DOHH2 (cell line): ENCODE measurements around the gene GNPTAB.

Experiments used
- EZH2phosphoT487 ChIP-seq: fragments of 200-600 bp; sonication (generic); IDR thresholded peaks from 2 replicates; pipeline ENCODE4 v1.6.1; 2017; ENCODE audit warnings: borderline replicate concordance, mild to moderate bottlenecking, antibody characterized with exemption, low read length, moderate library complexity, mixed read lengths
- TF ChIP-seq, protein P1 (sequence below): fragments of 200-600 bp; sonication (generic); IDR thresholded peaks from one replicate; pipeline ENCODE4 v1.5.1; 2014; ENCODE audit warnings: antibody characterized with exemption, mild to moderate bottlenecking, low read depth, low read length; ENCODE audit not compliant: poor library complexity, severe bottlenecking

DNA sequence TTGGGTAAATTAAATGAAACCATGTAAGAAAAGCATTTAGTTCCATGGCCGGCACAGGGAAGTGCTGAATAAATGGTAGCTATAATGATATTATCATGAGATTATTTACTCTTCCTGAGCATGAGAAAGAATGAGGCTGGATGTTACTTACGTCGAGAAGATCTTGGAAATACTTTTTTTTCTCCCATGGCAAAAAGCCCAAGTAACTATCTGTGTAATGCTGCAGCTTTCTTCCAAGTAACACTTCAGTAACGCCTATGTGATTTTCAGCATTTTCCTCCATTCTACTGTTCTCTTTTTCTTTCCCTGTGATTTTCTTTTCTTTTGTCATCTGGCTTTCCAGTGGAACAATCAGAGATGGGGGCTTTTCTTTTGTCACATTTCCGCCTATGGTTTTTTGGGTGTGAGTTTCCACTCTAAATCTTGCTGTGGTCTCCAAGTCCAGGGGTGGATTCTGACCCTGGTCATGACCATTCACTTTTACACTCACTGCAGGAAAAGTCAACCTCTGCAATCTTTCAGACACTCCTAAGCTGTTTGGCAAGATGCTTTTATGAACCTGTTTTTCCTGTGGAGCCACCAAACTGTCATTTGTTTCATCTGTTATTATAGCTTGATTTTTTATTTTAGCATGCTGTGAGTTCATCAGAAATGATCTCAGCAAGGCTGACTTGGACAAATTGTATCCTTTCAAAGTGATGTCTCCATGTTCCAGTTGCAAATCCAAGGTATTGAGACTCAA is 66.5 kb downstream of the GNPTAB start:
- TF ChIP-seq, protein P1, sequence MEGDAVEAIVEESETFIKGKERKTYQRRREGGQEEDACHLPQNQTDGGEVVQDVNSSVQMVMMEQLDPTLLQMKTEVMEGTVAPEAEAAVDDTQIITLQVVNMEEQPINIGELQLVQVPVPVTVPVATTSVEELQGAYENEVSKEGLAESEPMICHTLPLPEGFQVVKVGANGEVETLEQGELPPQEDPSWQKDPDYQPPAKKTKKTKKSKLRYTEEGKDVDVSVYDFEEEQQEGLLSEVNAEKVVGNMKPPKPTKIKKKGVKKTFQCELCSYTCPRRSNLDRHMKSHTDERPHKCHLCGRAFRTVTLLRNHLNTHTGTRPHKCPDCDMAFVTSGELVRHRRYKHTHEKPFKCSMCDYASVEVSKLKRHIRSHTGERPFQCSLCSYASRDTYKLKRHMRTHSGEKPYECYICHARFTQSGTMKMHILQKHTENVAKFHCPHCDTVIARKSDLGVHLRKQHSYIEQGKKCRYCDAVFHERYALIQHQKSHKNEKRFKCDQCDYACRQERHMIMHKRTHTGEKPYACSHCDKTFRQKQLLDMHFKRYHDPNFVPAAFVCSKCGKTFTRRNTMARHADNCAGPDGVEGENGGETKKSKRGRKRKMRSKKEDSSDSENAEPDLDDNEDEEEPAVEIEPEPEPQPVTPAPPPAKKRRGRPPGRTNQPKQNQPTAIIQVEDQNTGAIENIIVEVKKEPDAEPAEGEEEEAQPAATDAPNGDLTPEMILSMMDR, result no peak
- no peak for TF ChIP-seq EZH2phosphoT487
